Measurements from ENCODE around the gene CEP112.
"Not testable (repeated sequence)": the region's sequence is repeated elsewhere in the genome, so short reads cannot be mapped to it uniquely, and the experiment has no call there.

The CEP112 gene

DNA sequence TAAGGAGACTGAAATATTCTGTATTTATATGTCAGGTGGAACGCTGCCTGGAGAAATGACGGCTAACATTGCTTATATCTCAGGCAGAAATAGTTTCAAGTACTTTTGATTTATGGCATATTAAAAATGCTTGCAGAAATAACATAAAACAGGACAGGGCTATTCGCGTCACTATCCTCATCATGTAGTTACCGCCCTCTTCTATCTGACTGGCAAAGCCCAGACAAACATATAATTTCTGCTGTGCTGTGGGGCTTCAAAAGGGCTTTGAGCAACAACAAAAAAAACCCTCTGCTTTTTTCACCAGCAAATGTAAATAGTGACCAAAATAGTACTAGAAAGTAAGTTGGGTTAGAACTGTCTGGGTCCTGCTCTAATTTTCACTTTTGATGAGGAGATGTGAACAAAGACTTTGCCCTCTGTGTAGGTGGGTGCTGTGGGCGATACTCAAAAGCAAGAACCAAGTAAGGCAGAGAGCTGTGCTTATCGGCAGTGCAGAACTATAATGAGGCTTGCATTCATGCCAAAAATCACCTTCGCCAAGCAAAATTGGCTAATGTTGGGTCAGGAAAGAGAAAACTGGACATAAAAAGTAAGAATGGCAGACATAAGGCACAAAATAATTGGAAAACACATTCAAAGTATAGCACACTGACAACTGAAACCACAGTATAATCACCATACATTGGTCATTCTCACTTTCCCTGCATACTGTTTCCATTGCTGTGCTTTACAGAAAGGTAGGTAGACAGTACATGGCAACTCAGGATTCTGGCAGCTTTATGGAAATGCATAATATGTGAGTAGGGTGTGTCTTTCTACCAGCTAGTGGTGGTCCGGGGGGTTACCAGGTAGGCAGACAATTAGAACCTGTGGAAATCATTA lies 479.3 kb downstream of the CEP112 start:
- DNase-seq: no peak

DNA sequence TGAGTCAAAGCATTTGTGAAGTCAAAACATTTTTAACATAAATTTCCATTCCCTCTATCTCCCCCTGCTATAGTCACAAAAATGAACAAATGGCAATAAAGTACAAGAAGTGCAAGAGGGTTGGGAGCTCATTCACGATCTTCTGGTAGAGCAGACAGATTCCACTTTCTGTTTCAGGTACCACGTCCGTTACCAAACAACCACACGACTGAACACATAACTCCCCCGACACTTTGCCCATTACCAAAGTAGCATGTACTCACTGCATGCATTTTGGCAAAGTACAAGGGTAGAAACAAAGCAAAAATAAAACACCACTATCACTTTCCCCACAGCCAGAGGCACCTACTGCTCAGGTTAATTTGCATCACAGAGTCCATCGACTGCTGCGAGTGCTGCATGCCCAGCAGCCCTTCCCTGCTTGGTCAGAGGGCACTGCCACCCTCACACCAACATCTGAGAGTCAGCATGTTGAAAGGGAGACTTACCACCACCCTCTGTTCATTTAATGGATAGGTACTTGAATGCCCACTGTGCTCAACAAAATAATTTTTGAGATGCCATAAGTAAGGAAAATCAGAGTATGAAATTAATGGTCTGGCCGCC lies 480.2 kb downstream of the CEP112 start:
- DNase-seq: no peak

DNA sequence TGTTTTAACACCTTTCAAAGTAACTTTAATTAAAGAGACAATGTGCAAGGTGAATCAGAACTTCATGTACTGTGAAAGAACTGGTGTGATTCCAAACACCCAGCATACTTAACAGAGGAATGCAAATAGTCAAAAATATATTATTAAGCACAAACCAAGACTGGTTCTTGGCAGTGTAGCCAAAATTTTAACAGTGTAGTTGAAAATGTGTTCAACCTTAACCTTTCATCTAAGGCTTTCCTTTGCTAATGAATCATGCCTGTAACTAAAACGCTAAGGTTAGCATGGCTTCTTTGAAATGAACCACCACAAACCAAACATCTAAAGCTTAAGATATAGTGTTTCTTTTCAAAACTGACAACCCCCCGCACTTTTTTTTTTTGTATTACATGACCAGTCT lies 484.2 kb downstream of the CEP112 start:
- DNase-seq: no peak

DNA sequence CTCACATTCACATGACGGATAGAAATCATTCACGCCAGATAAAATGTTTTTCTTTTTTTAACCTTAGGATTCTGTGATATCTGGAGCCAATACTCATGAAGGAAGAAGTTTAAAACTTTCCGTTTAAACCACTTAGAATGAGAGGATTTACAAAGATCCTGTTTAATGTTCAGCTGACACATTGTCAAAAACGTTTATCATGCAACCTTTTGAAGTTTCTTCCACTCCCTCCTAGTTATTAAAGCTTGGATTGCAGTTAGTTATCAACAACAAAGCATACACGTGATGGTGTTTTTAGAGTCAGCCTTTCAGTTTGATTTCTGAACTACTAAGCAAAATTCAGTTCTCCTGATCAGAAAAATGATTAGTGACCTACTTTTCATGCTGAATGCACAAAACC lies 487.2 kb downstream of the CEP112 start:
- DNase-seq: no peak

DNA sequence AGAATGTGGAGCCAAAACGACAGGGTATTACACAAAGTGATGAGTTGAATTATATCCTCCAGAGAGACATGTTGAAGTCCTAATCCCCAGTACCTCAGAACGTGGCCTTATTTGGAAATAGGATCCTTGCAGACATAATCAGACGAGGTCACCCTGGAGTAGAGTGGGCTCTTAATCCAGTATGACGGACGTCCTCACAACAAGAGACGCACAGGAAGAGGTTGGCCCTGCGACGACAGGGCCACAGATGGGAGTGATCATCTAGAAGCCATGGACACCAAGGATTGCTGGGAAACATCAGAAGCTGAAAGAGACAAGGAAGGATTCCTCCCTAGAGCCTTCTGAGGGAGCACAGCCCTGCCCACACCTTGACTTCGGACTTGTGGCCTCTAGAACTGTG lies 488.0 kb downstream of the CEP112 start:
- no peak for DNase-seq

DNA sequence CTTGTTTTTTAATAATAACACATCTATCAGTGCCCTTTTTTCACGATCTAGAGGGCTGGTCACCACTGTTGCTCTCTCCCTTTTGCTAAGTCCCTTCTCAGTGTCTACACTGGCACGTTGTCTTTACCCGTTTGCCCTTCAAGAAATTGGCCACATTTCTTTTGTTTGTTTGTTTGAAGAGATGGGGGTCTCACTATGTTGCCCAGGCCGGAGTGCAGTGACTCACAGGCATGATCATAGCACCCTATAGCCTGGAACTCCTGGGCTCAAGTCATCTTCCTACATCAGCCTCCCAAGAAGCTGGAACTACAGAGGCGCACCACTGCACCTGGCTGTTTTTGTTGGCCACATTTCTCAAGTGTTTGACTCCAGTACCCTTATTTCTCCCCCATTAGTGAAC lies 492.5 kb downstream of the CEP112 start:
- DNase-seq: no peak

DNA sequence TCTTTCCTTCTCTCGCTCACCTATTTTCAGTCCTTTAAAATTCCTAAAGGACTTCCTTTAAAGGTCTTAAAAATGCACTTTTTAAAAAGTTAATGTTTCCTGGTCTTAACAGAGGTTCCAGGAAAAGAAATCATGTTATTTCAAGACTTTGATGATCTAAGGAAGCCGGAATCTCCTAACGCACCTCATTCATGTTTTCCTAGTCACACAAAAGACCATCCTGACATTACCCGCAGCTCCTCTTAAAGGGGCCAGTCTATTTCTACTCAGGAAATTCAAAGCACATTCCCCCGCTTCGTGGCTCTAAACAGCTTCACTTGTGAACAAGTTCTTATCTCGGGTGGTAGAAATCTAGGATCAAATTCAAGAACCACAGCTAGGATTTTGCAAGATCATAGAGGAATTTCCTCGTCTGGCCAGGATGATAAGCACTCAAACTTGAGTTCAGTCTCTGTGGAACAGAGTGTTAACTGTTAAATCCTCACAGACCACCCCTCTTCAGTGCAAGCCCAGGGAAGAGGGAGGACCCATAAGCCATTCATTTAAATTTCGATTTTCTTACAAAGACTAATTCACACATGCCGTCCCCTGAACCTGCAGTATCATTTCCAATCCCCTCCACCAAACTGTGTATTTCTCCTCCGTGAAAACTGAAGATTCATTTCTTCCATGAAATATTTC lies 493.4 kb downstream of the CEP112 start:
- DNase-seq: no peak

DNA sequence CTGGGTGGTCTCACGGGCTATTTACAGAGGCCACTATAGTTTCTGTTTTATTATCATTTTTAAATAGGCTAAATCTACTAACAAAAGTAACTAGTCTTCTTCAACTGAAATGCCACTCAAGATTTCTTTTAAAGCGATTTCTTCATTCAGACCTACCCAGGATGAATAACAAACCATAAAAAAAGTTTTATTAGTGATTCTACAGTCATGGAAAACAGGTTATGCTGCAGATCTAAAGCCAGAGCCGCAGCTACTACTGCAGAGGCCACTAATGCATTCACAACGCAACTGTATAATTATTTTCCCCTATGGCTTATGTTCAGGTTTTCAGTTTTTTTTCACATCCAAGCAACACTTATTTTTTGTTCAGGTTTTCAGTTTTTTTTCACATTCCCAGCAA lies 494.3 kb downstream of the CEP112 start:
- DNase-seq: no peak

DNA sequence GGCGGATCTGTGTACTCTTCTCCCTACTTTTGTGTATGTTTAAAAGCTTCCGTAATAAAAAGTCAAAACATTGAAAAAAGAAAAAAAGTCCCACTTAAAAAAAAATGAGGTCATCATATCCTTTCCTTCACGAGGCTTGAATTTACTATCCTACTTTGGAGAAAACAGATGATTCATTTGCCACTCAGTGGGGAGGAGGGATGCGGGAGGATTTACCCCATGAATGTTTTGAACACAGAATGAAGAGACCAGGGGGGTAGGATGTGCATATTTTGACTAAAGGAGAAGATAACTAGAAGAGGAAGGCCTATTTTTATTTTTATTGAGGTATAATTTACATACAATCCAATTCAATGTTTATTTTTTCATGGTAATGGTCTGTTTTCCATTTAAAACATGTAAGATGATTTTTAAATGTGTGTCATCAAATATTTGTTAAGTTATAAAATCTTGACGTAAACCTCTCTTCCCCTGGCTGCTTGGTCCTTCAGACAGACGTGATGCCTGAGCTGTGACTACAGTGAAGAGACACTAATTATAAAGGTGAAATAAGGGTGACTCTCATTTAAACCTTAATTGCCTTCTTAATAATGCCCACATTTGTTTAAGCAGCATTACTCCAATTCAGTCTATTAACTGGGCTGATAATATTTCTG lies 495.1 kb downstream of the CEP112 start:
- DNase-seq: no peak

DNA sequence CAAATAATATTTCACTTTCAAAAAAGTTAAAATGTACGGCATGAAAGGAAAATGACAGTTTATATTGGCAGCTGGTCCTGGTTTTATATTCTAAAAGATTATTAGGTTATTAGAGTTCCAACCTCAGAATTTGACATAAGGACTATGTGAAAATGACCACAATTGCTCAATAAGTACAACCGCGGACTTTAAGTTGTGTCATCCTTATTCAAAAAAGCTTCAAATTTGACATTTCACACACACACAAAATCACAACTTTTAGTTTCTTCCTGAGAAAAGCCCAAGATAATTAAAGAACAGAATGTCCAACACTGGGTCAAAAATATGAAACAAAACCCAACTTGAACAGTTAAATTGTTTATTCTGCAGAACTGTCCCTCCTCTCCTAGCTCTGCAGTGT lies 497.3 kb downstream of the CEP112 start:
- DNase-seq: no peak

DNA sequence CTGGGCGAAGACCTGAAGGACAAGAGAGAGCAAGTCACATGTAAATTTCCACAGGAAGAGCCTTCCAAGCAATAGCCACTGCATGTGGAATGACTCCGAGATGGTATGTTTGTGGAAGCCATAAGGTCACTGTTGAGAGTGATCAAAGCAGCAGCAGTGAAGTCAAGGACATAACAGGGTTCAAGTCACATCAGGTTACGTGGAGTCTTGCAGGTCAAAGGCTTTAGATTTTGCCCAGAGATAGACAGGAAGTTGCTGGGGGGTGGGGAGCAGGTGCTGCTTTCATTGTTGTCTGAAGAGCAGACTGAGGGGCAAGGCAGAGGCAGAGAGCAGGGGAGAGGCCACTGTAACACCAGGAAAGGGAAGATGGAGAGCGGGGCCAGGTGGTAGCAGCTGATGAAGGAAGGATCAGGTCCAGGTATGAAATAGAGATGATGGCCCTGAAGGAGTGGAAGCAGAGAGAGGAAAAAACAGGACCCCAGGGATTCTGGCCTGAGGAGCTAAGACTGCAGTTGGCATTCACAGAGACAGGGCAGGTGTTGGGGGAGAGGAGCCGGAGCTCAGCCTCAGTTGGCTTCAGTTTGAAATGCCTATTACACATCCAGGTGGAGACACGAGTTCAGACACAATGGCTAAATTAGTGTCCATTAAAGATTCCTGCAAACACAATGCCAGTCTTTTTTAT lies 501.2 kb downstream of the CEP112 start:
- DNase-seq: no peak

DNA sequence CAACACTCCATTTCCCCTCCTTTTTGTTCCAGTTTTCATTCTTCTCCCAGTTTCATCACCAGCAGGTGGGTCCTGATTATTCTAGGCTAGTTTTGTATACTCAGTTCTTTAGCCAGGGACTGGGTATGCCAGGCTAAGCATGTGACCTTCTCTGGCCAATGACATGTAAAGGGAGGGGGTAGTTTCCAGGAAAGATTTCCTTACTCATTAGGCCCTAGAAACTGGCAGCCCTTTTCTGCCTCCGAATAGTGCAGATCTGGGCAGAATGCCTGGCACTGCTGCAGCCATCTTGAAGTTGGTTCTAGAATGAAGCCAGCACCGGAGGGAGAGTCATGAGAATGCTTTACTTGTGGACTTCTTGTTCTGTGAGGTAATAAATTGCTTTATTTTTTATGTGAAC lies 503.6 kb downstream of the CEP112 start:
- peak; percentile 1 to 6 for DNase-seq

DNA sequence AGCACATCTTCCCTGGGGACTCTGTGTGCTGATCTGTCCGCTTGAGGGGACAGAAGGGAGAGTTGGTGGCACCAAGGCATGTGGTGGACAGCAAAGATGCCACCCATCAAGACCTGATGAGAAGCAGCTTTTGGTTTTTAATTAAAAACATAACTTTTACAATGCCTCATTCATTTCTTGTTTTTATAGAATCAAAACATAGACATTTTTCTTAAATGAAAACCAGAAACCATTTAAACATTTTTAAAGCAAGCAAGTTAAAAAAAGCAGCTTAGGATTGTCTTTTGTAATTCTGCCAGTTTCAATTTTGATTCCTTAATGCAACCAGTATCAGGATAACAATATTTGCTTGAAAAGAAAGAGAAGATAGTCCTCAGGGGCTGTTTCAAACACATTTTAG lies 506.8 kb downstream of the CEP112 start:
- DNase-seq: no peak

DNA sequence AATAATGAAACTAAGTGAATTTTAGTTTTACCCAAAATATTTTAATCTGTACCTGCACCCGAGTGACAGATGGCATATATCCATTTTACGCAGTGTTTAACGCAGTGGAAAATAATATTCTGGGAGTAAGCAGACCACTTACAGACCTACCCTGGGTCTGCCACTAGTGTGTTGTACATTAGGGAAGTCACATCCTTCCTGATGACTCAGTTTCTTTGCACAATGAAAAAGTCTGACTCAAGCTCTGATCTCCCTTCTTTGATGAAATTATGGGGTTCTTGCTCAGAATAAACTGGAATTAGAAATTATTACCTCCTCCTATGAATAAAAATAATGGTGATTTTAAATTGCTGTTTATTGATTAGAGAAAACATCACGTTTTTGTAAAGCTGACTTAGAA lies 507.3 kb downstream of the CEP112 start:
- no peak for DNase-seq

DNA sequence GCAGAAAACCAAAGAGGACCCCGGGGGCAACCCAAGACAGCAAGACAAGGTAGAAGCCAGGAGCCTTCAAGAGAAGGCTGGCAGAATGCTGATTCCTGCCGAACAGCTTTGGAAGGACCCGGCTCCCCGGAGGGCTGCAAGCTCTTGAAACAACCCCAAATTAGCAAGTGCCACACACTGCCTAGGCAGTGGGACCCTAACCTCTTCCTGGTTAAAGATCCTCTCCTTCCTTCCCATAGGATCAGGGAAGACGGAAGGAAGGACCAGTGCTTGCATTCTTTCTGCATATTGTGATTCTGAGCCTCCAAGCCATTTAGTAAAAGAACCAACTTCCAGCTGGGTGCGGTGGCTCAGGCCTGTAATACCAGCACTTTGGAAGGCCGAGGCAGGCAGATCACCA lies 508.5 kb downstream of the CEP112 start:
- no peak for DNase-seq

DNA sequence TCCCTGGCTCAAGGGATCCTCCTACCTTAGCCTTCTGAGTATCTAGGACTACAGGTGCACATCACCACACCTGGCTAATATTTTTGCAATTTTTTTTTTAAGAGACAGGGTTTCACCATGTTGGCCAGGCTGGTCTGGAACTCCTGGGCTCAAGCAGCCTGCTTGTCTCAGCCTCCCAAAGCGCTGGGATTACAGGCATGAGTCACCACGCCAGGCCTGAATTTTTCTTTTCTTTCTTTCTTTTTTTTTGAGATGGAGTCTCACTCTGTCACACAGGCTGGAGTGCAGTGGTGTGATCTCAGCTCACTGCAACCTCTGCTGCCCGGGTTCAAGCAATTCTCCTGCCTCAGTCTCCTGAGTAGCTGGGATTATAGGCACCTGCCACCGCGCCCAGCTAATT lies 510.2 kb downstream of the CEP112 start:
- DNase-seq: not testable (repeated sequence)

DNA sequence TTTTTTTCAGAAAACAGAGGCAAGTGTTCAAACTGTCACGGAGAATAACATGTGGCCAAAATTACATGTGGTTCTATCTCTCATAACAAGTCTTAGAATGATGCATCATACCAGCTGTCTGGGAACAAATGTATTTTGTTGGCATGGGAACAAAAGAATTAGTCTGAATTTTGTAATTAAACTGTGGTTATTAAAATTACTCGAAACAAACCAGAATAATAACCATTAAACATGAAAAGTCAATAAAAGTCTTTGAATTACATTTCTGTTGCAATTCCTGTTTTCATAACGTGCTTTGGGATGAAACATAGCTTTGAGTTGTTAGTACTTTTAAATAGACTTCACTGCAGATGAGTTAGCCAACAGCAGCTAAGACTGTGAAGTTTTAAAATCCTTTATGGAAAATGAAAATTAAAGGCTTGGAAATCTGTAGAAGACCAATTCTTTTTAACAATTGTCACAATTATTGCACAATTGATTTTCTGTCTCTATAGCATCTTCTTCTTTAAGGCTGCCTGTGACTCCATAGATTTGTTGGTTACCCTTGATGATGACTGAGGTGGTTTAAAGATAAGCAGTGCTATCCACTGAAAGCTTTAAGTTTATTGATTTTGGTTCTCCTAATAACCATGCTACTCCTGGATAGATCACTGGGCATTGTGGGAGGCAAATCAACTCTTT lies 512.6 kb downstream of the CEP112 start:
- no peak for DNase-seq

DNA sequence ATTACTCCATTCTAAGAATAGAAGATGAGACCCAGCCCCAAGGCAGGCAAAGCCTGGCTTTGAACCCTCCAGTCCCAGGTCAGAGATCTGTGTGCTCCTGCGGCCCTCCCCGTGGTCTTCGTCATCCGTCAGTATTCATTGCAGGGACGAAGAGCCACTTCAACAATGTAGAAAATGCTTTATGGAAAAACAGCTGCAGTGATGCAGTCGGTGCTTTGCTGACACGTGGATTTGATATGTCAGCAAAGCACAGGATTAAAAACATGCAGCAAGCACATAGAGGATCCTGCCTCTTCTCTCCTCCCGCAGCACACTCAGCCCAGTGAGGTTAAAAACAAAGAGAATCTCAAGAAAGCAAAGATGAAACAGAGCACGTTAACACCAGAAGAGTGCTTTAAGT lies 513.4 kb downstream of the CEP112 start:
- no peak for DNase-seq

DNA sequence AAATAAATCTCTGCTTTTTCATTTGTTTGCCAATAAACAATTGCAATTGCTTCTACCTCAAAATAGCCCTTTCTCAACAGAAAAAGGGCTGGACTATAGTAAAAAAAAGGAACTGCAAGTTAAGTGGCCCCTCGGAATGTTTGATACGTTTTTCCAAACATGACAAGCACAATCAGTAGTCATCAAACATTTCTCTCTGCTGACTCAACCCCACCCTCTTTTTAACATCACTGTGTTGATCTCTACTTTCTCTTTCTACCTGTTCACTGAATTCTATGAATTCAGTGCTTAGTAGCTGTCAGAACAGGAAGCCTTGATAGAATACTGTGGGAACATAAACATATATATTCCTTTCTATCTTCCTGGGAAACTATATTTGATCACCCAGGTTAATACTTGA lies 514.0 kb downstream of the CEP112 start:
- DNase-seq: no peak

DNA sequence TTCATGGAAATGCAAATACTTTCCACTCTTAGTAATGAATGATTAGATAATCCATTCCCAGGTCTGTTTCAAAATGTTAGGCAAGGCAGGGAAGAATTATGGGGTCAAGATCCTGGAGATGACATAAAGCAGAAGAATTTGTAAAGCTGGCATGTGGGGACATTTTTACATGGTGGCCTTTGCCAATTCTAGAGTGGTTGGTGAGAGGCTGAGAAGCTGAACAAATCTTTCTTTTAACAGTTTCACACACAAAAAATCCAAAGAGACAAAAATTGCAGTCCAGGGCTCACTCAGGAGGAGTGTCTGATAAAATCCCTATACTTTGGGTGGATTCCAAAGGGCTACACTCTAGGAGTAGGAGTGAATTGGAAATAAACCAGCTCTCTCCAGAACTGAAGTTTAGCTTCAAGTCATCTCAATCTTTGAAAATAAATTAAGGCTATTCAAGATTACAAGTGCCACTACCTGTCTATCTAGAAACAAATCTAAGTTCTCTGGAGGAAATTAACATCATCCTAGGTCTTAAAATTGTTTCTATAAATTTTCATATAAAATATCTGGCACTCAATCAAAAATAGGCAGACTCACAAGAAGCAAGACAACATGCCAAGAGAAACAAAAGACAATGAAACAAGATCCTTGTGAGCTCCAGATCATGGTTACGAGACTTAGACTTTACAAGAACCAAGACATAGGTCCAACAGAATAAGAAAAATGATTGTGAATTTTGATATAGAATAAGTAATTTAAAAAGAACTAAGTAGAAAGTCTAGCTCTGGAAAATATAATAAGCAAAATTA lies 517.5 kb downstream of the CEP112 start:
- DNase-seq: no peak

DNA sequence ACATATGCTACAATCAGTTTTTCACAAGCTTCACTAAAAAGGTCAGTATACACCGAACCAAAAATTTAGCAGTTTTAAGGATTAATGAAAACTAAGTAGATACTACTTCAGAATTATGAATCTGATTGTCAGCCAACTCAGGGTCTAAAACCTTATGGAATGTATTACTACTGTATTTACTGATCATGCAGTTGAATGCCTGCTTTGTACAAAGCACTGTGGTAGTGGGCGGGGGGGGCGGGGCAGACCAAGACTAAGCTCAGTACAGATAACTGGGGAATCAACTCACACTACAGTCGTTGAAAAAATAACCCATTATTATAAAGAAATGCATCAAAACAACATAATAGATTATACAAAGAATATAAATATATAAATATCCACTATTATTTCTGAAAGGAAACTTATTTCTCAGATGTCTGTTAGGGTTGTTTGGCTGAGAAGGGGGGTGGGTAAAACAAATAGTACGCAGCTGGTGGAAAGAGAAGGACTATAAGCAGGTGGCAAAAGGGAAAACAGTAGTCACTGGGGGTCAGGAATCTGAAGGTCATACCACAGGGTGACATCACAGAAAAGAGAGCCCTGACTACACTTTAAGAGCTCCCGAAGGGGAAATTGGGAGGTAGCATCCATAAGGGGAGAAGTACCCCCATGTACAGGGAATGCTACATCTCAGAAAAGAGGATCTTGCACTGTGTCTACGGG lies 521.1 kb downstream of the CEP112 start:
- no peak for DNase-seq

Measured in NCI-H446 (cell line).